Parathyroid adenoma (tissue), 2 donors: Measurements from ENCODE around the gene ENOX1.

Experiments
- H2AFZ ChIP-seq: fragments of 300-600 bp; sonication (generic); one replicate; pipeline ENCODE4 v1.7.0; 2017; ENCODE audit warnings: antibody characterized with exemption, mild to moderate bottlenecking
- H3K27ac ChIP-seq: fragments of 300-600 bp; sonication (generic); one replicate; pipeline ENCODE4 v1.7.0; 2017
- H3K27me3 ChIP-seq: fragments of 300-600 bp; sonication (generic); one replicate; pipeline ENCODE4 v1.7.0; 2017; ENCODE audit warnings: low read length; ENCODE audit not compliant: control insufficient read depth, insufficient read depth
- H3K36me3 ChIP-seq: fragments of 300-600 bp; sonication (generic); one replicate; pipeline ENCODE4 v1.7.0; 2017; ENCODE audit warnings: low read length; ENCODE audit not compliant: control insufficient read depth, insufficient read depth
- H3K4me1 ChIP-seq: fragments of 300-600 bp; sonication (generic); one replicate; pipeline ENCODE4 v1.7.0; 2017; ENCODE audit warnings: control low read depth
- H3K4me2 ChIP-seq: fragments of 300-600 bp; sonication (generic); one replicate; pipeline ENCODE4 v1.7.0; 2017; ENCODE audit warnings: low read length
- H3K4me3 ChIP-seq: fragments of 300-600 bp; sonication (generic); one replicate; pipeline ENCODE4 v1.7.0; 2017; ENCODE audit warnings: low read depth, low read length
- H3K79me2 ChIP-seq: fragments of 300-600 bp; sonication (generic); one replicate; pipeline ENCODE4 v1.7.0; 2017; ENCODE audit warnings: control low read depth
- H3K9ac ChIP-seq: fragments of 300-600 bp; sonication (generic); one replicate; pipeline ENCODE4 v1.7.0; 2017; ENCODE audit warnings: mild to moderate bottlenecking
- H3K9me3 ChIP-seq: fragments of 300-600 bp; sonication (generic); one replicate; pipeline ENCODE4 v1.7.0; 2017; ENCODE audit warnings: low read length; ENCODE audit not compliant: control insufficient read depth
- TF ChIP-seq, protein P1 (sequence below): fragments of 300-600 bp; sonication (generic); IDR thresholded peaks from one replicate; pipeline ENCODE4 v1.7.0; 2017; ENCODE audit warnings: antibody characterized with exemption, mild to moderate bottlenecking
- donor health status: primary hyperparathyroidism.

Gene ENOX1

DNA sequence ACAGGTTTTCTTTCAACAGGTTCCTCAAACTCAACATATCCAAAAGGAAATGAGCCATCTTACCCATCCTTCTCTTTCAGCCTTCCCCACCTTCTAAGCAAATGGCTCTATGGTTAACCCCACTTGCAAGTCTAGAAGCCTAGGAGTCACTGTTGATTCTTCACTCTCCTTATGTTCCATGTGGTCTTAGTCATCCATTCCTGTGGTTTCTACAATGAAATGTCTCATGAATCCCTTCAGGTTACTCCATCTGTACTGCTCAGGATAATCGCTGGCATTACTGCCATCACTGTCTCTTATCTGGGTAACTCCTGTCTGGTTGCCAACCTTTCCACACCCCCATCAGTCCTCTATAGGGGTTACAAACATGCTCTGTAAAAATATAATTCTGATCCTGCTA lies 381.3 kb downstream of the ENOX1 start:
- no peak overlapping the region for H3K27ac ChIP-seq
- TF ChIP-seq, protein P1, sequence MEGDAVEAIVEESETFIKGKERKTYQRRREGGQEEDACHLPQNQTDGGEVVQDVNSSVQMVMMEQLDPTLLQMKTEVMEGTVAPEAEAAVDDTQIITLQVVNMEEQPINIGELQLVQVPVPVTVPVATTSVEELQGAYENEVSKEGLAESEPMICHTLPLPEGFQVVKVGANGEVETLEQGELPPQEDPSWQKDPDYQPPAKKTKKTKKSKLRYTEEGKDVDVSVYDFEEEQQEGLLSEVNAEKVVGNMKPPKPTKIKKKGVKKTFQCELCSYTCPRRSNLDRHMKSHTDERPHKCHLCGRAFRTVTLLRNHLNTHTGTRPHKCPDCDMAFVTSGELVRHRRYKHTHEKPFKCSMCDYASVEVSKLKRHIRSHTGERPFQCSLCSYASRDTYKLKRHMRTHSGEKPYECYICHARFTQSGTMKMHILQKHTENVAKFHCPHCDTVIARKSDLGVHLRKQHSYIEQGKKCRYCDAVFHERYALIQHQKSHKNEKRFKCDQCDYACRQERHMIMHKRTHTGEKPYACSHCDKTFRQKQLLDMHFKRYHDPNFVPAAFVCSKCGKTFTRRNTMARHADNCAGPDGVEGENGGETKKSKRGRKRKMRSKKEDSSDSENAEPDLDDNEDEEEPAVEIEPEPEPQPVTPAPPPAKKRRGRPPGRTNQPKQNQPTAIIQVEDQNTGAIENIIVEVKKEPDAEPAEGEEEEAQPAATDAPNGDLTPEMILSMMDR = no peak
- H3K4me3 ChIP-seq = no peak overlapping the region
- no peaks in the 10 kb centered on the region for H3K79me2 ChIP-seq
- H2AFZ ChIP-seq = no peak overlapping the region
- no peaks in the 10 kb centered on the region for H3K9me3 ChIP-seq
- no peaks in the 10 kb centered on the region for H3K4me1 ChIP-seq
- no peak overlapping the region for H3K9ac ChIP-seq
- H3K27me3 ChIP-seq = no peaks in the 10 kb centered on the region
- H3K36me3 ChIP-seq = no peaks in the 10 kb centered on the region
- no peak overlapping the region for H3K4me2 ChIP-seq

DNA sequence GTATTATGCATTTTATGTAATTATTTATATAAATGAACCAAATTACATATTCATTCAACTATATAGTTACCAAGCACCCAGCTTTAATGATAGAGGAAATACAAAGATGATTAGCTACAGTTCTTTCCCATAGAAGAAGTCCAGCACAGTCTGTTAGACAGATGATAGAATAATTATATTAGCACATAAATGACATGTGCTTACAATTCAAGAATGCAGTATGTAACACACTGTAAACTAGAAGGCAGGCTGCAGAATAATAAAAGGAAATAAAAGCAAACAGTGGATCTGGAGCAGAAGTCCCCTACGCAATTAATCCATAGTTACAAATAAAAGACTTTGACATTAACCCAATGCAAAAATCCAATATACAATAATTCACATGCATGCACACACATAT lies 384.4 kb downstream of the ENOX1 start:
- H3K27me3 ChIP-seq = no peaks in the 10 kb centered on the region
- no peaks in the 10 kb centered on the region for H3K9me3 ChIP-seq
- no peak overlapping the region for H2AFZ ChIP-seq
- TF ChIP-seq, protein P1 = no peak
- no peak overlapping the region for H3K27ac ChIP-seq
- H3K36me3 ChIP-seq = no peaks in the 10 kb centered on the region
- H3K4me3 ChIP-seq = no peak overlapping the region
- H3K4me2 ChIP-seq = no peak overlapping the region
- H3K79me2 ChIP-seq = no peaks in the 10 kb centered on the region
- H3K9ac ChIP-seq = no peak overlapping the region
- no peaks in the 10 kb centered on the region for H3K4me1 ChIP-seq

DNA sequence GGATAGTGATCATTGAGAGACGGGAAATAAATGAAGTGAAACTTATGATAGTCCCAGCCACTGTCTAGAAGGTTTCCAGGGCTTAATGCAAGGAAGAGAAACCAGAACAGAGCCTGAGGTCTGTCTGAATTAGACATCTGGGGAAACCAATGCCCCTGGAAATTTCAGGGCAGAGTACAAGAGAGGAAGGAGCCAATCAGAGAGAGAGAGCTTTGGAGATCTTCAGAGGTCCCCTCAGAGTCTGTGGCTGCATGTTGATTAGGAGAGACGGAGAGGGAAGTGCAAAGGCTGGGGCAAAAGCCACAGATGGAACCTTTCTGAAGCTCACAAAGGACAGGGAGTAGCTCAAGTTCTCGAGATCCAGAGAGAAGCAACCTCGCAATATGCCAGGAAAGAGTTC lies 385.4 kb downstream of the ENOX1 start:
- no peak overlapping the region for H3K4me3 ChIP-seq
- no peak overlapping the region for H3K4me2 ChIP-seq
- TF ChIP-seq, protein P1 = no peak
- no peaks in the 10 kb centered on the region for H3K27me3 ChIP-seq
- no peaks in the 10 kb centered on the region for H3K9me3 ChIP-seq
- no peaks in the 10 kb centered on the region for H3K79me2 ChIP-seq
- no peak overlapping the region for H3K9ac ChIP-seq
- H3K27ac ChIP-seq = no peak overlapping the region
- H3K4me1 ChIP-seq = no peaks in the 10 kb centered on the region
- no peaks in the 10 kb centered on the region for H3K36me3 ChIP-seq
- no peak overlapping the region for H2AFZ ChIP-seq

DNA sequence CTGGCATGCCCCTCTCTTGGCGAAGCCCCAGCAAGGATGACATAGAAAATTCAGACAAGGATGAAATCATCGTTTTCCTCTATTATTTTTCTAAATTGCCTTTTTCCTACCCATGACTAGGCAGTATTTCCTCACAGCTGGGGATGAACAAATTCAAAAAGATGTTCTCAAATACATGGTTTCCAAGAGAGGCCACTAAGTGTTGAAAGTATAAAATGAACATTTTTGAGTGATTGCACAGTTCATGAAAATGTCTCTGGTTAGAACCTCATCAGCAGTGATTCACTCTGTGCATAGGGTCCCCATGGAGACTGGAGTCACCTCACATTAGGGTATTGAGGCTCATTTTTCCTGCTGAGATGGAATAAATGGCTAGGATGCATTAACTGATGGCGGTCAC lies 389.7 kb downstream of the ENOX1 start:
- Histone ChIP-seq H3K9me3 (no peaks in the 10 kb centered on the region), H3K27ac (no peak overlapping the region)

DNA sequence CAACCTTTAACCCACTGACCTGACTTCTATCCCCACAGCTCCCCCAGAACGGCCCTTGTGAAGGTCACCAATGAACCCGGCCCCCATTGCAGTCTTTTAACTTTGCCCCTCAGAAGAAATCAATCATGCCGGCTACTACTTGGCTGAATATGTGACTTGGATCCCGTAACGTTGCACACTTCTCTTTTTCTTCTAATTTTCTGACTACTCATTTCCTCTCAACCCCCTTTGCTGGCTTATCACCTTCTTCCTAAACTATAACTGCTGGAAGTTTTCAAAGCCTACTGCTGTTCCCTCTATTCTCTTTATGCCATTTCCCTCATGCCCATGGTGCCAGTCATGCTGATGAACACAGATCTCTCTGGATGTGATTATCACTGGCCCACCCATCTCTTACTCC lies 395.7 kb downstream of the ENOX1 start:
- Histone ChIP-seq H3K4me2 (no peak overlapping the region), H3K27me3 (no peaks in the 10 kb centered on the region), H3K4me3 (no peak overlapping the region), H3K4me1 (no peaks in the 10 kb centered on the region), H3K36me3 (no peaks in the 10 kb centered on the region), H3K9me3 (no peaks in the 10 kb centered on the region), H3K9ac (no peak overlapping the region), H3K79me2 (no peaks in the 10 kb centered on the region), H2AFZ (no peak overlapping the region), H3K27ac (no peak overlapping the region)
- TF ChIP-seq, protein P1 = no peak

More for the DNA sequence above, 389.7 kb downstream of the ENOX1 start:
- H3K9ac ChIP-seq = no peak overlapping the region
- no peaks in the 10 kb centered on the region for H3K27me3 ChIP-seq
- TF ChIP-seq, protein P1 = no peak
- no peaks in the 10 kb centered on the region for H3K79me2 ChIP-seq
- H3K4me3 ChIP-seq = no peak overlapping the region
- H3K4me2 ChIP-seq = no peak overlapping the region
- H3K4me1 ChIP-seq = no peaks in the 10 kb centered on the region
- no peaks in the 10 kb centered on the region for H3K36me3 ChIP-seq
- H2AFZ ChIP-seq = no peak overlapping the region
